Esophagus muscularis mucosa (tissue), 3 donors: Measurements from ENCODE around the gene MAN2C1.
A peak's percentile ranks its signal among the peaks of the same experiment; 100 is the strongest.

Experiments
- POLR2AphosphoS5 ChIP-seq, 2 donors: sonication (generic); formaldehyde crosslinking; IDR thresholded peaks; one replicate each; pipeline ENCODE4 v1.6.1; 2017; ENCODE audit warnings: antibody characterized with exemption in 2 of 2
- TF ChIP-seq, protein P1 (sequence below), 3 experiments: fragments of 200-600 bp in 2 of 3; fragments of 450-650 bp in 1 of 3; sonication (generic) in 2 of 3; IDR thresholded peaks; one replicate each; pipeline ENCODE4 v1.5.1; 2017 to 2019; ENCODE audit warnings: antibody characterized with exemption in 3 of 3, mild to moderate bottlenecking in 2 of 3, moderate library complexity in 1 of 3

DNA sequence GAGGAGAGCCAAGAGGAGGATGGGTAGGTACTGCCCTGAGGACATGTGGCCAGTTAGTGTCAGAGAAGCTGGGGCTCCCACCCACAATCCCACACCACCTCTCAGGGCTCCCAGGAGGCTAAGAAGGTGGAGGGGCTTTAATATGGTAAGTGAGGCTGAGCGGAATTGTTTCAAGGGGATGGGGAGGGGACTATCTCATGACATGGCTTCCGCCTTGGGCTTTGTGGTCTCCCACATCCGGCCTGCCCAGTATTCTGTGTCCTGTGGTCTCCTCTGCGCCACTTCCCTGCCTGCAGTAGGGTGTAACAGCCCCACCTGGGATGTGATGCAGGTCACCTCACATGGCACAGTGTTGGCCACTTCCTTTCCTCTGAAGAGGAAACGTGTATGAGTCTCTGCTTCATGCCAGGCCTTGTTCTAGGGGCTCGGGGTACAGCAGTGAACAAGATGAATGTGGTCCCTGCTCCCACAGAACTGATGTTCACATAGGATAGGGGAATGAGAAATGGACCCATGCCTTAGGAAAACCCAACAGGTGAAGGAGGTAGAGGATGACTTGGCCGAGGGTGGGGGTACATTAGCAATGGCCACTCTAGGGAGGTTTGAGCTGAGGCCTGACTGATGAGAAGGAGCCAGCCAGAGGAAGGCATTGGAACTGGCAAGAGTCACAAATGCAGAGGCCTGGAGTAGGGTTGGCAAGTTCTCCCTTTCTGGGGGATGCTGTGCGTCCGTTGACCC is 18.4 kb downstream of the MAN2C1 start:
- TF ChIP-seq, protein P1, sequence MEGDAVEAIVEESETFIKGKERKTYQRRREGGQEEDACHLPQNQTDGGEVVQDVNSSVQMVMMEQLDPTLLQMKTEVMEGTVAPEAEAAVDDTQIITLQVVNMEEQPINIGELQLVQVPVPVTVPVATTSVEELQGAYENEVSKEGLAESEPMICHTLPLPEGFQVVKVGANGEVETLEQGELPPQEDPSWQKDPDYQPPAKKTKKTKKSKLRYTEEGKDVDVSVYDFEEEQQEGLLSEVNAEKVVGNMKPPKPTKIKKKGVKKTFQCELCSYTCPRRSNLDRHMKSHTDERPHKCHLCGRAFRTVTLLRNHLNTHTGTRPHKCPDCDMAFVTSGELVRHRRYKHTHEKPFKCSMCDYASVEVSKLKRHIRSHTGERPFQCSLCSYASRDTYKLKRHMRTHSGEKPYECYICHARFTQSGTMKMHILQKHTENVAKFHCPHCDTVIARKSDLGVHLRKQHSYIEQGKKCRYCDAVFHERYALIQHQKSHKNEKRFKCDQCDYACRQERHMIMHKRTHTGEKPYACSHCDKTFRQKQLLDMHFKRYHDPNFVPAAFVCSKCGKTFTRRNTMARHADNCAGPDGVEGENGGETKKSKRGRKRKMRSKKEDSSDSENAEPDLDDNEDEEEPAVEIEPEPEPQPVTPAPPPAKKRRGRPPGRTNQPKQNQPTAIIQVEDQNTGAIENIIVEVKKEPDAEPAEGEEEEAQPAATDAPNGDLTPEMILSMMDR (IDR thresholded peaks at IDR 0.05), result no peak
- TF ChIP-seq POLR2AphosphoS5 (IDR thresholded peaks at IDR 0.05), result peak; percentile 5 to 8
